ENCODE measurements around the gene PDX1.

Gene PDX1

GRCh38 chr13:27970382-27971235 lies 50.8 kb downstream of the PDX1 start:
- peak; percentile 66 for DNase-seq

- peak; percentile 52 for DNase-seq
Measured at GRCh38 chr13:27971236-27971645, 51.4 kb downstream of the PDX1 start.

- DNase-seq = no peak
Measured at GRCh38 chr13:27971776-27972477, 52.1 kb downstream of the PDX1 start.

GRCh38 chr13:27972478-27972820 lies 52.6 kb downstream of the PDX1 start:
- no peak for DNase-seq

- no peak for DNase-seq
Measured at GRCh38 chr13:27973291-27973690, 53.5 kb downstream of the PDX1 start.

- DNase-seq = no peak
Measured at GRCh38 chr13:27973961-27974662, 54.3 kb downstream of the PDX1 start.

Data from retina (tissue), 1 donor.